Endothelial cell (in vitro differentiated cells): ENCODE results near the gene GPHN. TPM values are rescaled to one million over a fixed set of nuclear protein-coding genes. Genes with fewer than 3 reads are reported as not detected.

ENCODE experiments used
- DNase-seq: peaks from one replicate; pipeline ENCODE4 v3.0.0; 2021; ENCODE audit warnings: low spot score
- H3K27ac Mint-ChIP-seq: one replicate; pipeline ENCODE4 v1.8.0; 2021; ENCODE audit warnings: mixed read lengths, inconsistent platforms; ENCODE audit not compliant: unreplicated experiment
- H3K27me3 Mint-ChIP-seq: one replicate; pipeline ENCODE4 v1.8.0; 2021; ENCODE audit warnings: mild to moderate bottlenecking, moderate library complexity, mixed read lengths, inconsistent platforms; ENCODE audit not compliant: unreplicated experiment
- H3K36me3 Mint-ChIP-seq: one replicate; pipeline ENCODE4 v1.8.0; 2021; ENCODE audit warnings: mild to moderate bottlenecking, low read depth, mixed read lengths, inconsistent platforms; ENCODE audit not compliant: unreplicated experiment
- H3K4me1 Mint-ChIP-seq: one replicate; pipeline ENCODE4 v1.8.0; 2021; ENCODE audit warnings: mild to moderate bottlenecking, mixed read lengths, inconsistent platforms; ENCODE audit not compliant: unreplicated experiment
- H3K4me3 Mint-ChIP-seq: one replicate; pipeline ENCODE4 v1.8.0; 2021; ENCODE audit warnings: mild to moderate bottlenecking, mixed read lengths, inconsistent platforms; ENCODE audit not compliant: unreplicated experiment
- H3K9me3 Mint-ChIP-seq: one replicate; pipeline ENCODE4 v1.8.0; 2021; ENCODE audit warnings: mixed read lengths, inconsistent platforms; ENCODE audit not compliant: unreplicated experiment
- total RNA-seq: library from RNA; stranded (reverse); fragmentation: NEBNext Ultra II Directional; extraction: Animal tissue kit (Norgen Biotek cat#: 25700); gene quantifications from one replicate; pipeline ENCODE4 v1.2.1, GENCODE V29; 2021; ENCODE audit not compliant: unreplicated experiment
- TF ChIP-seq, protein P1 (sequence below): fragments of 200-600 bp; sonication (generic); IDR thresholded peaks from one replicate; pipeline ENCODE4 v1.5.0; 2021; ENCODE audit warnings: antibody characterized with exemption; ENCODE audit not compliant: unreplicated experiment

GPHN gene
- total RNA-seq, 1 donor from 2014 or later = 30.0 TPM

DNA sequence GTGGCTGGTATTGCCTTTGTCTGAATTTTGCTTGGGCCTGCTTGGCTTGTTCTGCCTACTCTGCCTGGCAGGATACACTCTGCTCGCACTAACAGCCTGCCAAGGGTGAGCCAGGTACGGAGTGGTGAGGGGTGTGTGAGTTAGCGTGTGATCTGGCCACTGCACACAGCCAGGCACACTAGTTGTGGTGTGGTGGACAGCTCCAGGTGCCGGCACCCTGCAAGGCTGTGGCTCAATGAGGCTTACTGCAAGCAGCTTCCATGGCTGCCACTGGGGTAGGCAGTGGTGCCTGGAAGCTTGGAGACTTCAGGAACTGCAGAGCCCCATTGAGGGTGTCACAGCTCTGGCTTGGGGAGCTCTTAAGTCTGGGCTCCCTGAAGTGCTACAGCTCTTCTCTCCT, 87.4 kb downstream of the GPHN start:
- TF ChIP-seq, protein P1, sequence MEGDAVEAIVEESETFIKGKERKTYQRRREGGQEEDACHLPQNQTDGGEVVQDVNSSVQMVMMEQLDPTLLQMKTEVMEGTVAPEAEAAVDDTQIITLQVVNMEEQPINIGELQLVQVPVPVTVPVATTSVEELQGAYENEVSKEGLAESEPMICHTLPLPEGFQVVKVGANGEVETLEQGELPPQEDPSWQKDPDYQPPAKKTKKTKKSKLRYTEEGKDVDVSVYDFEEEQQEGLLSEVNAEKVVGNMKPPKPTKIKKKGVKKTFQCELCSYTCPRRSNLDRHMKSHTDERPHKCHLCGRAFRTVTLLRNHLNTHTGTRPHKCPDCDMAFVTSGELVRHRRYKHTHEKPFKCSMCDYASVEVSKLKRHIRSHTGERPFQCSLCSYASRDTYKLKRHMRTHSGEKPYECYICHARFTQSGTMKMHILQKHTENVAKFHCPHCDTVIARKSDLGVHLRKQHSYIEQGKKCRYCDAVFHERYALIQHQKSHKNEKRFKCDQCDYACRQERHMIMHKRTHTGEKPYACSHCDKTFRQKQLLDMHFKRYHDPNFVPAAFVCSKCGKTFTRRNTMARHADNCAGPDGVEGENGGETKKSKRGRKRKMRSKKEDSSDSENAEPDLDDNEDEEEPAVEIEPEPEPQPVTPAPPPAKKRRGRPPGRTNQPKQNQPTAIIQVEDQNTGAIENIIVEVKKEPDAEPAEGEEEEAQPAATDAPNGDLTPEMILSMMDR = no peak
- Mint-ChIP-seq H3K4me1 (no peaks in the 10 kb centered on the region), H3K27me3 (peaks cover 1% of the 10 kb centered on the region), H3K27ac (no peak overlapping the region), H3K36me3 (peaks cover 9% of the 10 kb centered on the region), H3K9me3 (no peaks in the 10 kb centered on the region), H3K4me3 (no peak overlapping the region)
- no peak for DNase-seq

DNA sequence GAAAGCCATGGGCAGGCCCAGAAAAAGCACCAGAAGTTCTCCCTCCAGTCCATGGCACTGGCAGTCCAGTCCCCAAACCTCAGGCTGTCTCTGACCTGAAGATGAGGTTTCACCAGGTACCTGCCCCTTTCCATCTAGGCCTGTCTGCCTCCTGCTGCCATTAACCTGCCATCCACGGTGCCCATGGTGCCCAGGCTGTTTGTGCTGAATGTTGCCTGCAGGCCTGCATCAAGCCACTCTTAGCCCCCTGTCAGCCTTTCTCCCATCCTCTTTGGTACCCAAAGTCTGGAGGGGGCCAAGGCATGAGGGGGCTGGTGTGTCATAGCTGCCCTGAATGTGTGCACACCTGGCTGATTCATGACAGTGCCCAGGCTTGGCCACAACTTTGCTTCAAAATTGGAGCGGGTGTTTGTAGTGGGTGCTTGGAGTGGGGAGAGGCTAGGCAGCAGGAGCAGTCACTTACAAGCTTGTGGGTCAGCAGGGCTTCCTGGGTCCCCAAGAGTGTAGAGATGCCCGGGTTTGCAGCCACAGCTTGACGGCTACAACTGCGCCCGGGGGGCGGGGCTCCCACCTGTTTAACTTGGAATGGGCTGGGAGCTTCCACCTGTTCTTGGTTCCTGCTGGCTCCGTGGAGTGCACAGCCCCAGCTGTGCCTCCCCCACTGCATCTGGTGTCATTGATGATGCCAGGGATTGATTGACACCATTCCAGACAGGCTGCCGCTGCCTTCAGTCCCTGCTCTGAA, 88.5 kb downstream of the GPHN start:
- Mint-ChIP-seq H3K36me3 (peaks cover 9% of the 10 kb centered on the region), H3K9me3 (no peaks in the 10 kb centered on the region), H3K4me1 (no peaks in the 10 kb centered on the region), H3K27me3 (peaks cover 1% of the 10 kb centered on the region), H3K4me3 (no peak overlapping the region), H3K27ac (no peak overlapping the region)
- DNase-seq = no peak
- TF ChIP-seq, protein P1 = no peak

DNA sequence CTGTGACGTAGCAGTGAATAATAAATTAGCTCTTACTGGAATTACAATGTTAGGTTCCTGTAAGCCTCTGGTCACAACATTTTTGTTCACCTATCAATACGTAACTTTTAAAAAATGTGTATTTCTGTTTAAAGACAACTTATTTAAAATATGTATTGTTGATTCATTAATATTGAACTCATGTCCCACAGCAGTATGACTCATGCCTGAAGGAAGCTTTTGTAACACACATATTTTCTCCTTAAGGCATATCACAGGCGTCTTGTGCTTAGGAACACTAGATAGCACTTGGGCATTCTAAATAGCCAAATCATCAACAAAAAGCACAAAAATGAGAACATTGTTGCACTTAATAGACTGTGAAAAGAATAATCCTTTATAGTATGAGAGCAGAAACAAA, 92.5 kb downstream of the GPHN start:
- DNase-seq = no peak
- no peak overlapping the region for H3K27ac Mint-ChIP-seq

DNA sequence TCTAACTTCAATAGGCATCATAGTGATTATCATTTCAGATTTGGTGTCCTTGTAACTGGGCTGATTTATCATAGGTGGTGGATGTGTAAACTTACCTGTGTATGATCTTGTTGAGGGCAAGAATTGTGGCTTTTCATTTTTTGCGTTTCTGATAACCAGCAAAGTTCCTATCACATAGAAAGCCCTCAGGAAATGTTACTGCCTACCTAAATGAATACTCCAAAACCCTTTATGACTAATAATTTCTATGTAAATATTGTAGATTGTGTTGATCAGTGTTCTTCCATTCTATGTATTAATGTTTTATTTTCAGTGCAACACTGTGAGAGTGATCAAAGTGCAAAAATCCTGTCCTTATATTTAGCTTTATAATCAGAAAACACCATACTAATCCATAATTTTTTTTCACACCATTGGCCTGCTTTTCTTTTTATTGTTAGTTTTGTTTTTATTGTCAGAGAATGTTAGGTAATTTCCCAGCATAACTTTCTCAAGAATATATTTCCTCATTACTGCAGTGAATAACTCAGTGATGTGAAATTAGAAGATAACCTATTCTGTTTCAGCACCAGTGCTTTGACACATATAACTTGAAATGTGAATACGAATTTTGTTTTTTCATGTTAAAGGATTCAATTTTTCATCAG, 94.1 kb downstream of the GPHN start:
- no peak for DNase-seq
- Mint-ChIP-seq H3K9me3 (no peaks in the 10 kb centered on the region), H3K4me1 (no peaks in the 10 kb centered on the region), H3K27ac (no peak overlapping the region), H3K27me3 (no peaks in the 10 kb centered on the region), H3K4me3 (no peak overlapping the region), H3K36me3 (peaks cover 1% of the 10 kb centered on the region)
- TF ChIP-seq, protein P1 = no peak

More for the DNA sequence above, 92.5 kb downstream of the GPHN start:
- H3K27me3 Mint-ChIP-seq = no peaks in the 10 kb centered on the region
- H3K4me1 Mint-ChIP-seq = no peaks in the 10 kb centered on the region
- no peak overlapping the region for H3K4me3 Mint-ChIP-seq
- H3K9me3 Mint-ChIP-seq = no peaks in the 10 kb centered on the region
- H3K36me3 Mint-ChIP-seq = peaks cover 4% of the 10 kb centered on the region
- TF ChIP-seq, protein P1 = no peak

DNA sequence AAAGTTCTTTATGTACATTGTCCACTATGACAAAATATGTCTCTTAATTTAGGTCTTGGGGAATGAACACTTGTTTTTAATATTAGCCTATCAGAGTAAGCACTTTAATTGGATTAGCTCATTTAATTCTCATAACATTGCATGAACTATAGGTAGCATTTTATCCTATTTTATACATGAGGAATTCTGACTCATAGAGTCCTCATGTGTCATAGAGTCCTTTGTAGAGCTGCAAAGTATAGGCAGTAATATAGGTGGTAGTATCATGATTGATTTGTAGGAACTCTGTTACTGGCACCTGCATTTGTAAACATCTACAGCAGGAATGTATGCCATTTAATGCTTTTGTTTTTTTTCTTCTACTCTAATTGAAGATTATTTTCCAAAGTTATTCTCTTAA, 96.0 kb downstream of the GPHN start:
- no peaks in the 10 kb centered on the region for H3K36me3 Mint-ChIP-seq
- no peaks in the 10 kb centered on the region for H3K4me1 Mint-ChIP-seq
- H3K4me3 Mint-ChIP-seq = no peak overlapping the region
- H3K27me3 Mint-ChIP-seq = no peaks in the 10 kb centered on the region
- H3K27ac Mint-ChIP-seq = no peak overlapping the region
- DNase-seq = no peak
- TF ChIP-seq, protein P1 = no peak
- H3K9me3 Mint-ChIP-seq = no peaks in the 10 kb centered on the region
